HCEC 1CT (cell line): Measurements from ENCODE around the gene NLRP3.
"Not testable (repeated sequence)": the region's sequence is repeated elsewhere in the genome, so short reads cannot be mapped to it uniquely, and the experiment has no call there.

ENCODE experiments used
- DNase-seq: peaks from one replicate; pipeline ENCODE4 v3.0.0-alpha.2; 2017

The NLRP3 gene

DNA sequence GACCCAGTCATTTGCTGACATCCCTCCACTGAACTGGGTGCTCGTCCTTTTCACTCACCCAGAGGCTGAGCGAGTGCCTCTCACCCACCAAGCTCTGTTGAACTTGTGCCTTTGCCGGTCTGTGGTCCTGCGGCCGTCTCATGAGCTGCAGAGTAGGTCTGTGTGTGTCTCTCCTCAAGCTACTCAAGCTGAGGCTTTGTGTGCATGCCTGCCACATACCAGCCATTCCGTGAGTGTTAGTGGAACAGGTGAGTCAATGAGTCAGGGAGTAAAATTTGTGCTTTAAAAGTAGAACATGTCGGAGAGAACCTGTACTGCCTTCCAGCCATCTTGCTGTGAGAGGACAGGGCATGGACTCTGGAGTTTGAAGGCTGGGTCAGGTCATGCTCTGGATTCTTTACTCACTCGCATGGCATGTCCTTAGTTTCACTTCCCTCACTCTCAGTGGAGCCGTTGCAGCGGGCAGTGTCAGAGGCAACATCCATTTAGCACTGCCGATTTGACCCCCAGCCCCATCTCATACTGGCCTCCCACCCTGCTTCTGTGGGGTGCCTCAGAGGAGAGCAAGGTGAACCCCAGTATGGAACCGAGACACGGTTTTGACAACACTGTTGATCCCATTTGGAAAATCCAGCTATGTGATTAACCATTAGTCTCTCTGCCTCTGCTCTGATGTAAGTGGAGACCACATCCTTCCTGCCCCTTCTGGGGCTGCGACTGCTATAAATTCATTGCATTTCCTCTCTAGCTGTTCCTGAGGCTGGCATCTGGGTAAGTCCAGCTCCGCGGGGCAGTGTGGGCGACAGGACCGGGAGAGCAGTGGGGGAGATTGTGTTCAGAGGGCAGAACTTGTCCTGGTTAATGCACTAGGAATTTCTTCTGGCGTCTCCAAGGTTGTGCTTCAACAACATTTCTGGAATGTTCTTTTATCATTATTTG is at the start of gene NLRP3:
NLRP3 (plus strand) TSS at position 751 of the 939 bp plus-strand sequence. CDS start 2,628 bp downstream, outside the sequence.
- no peak for DNase-seq

DNA sequence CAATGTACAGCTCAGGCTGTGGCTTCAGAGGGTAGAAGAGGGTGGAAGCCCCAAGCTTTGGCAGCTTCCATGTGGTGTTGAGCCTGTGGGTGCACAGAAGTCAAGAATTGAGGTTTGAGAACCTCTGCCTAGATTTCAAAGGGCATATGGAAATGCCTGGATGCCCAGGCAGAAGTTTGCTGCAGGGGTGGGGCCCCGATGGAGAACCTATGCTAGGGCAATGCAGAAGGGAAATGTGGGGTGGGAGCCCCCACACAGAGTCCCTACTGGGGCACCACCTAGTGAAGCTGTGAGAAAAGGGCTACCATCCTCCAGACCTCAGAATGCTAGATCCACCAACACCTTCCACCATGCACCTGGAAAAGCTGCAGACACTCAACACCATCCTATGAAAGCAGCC is 49.6 kb upstream of the NLRP3 start:
- DNase-seq = not testable (repeated sequence)

DNA sequence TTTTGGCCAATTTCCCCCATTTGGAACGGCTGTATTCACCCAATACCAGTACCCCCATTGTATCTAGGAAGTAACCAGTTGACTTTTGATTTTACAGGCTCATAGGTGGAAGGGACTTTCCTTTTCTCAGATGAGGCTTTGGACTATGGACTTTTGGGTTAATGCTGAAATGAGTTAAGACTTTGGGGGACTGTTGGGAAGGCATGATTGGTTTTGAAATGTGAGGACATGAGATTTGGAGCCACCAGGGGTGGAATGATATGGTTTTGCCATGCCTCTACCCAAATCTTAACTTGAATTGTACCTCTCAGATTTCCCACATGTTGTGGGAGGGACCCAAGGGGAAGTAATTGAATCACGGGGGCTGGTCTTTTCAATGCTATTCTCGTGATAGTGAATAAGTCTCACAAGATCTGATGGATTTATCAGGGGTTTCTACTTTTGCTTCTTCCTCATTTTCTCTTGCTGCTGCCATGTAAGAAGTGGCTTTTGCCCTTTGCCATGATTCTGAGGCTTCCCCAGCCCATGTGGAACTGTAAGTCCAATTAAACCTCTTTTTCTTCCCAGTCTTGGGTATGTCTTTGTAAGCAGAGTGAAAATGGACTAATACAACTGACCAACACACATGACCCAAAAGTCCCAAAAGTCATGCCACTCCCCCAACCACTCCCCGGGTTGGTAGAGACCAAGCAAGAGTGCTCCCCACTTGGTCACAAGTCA is 48.9 kb upstream of the NLRP3 start:
- DNase-seq = no peak

DNA sequence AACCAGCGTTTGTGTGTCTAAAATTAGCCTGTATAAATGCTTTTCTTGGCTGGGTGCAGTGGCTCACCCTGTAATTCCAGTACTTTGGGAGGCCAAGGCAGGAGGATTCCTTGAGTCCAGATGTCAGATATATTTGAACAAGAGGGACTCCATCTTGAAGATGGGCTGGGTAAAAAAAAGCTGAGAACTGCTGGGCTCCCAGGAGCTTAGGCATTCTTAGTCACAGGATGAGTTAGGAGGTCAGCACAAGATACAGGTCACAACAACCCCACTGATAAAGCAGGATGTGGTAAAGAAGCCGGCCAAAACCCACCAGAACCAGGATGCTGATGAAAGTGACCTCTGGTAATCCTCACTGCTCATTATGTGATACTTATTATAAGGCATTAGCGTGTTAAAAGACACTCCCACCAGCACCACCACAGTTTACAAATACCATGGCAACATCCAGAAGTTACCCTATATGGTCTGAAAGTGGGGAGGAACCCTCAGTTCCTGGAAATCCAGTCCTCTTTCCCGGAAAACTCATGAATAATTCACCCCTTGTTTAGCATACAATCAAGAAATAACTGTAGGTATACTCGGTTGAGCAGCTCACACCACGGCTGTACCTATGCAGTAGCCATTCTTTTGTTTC is 48.1 kb upstream of the NLRP3 start:
- DNase-seq = peak; percentile 17

DNA sequence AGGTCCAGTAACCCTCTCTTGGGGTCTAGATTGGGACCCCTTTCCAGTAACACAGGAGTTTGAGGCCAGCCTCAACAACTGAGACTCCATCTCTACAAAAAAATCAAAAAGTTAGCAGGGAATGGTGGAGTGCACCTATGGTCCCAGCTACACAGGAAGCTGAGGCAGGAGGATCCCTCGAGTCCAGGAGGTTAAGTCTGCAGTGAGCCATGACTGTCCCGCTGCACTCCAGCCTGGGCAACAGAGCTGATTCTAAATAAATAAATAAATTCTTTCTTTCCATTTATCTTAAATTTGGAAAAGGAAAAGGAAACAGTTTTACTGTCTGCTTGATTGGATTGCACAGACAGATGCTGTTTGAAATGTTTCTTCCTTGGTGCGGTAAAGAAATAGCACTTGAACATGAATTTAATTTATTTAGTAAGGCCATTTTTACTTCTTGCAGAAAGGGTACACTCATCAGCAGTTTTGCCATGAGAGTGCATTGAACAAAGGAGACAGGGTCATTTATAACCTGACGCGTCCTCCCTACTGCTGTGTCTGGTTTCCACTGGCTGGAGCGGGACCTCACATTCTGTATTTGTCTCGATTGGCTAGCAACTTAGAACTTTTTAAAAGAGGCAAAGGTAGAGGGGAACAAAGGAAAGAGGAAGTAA is 47.4 kb upstream of the NLRP3 start:
- DNase-seq = no peak

DNA sequence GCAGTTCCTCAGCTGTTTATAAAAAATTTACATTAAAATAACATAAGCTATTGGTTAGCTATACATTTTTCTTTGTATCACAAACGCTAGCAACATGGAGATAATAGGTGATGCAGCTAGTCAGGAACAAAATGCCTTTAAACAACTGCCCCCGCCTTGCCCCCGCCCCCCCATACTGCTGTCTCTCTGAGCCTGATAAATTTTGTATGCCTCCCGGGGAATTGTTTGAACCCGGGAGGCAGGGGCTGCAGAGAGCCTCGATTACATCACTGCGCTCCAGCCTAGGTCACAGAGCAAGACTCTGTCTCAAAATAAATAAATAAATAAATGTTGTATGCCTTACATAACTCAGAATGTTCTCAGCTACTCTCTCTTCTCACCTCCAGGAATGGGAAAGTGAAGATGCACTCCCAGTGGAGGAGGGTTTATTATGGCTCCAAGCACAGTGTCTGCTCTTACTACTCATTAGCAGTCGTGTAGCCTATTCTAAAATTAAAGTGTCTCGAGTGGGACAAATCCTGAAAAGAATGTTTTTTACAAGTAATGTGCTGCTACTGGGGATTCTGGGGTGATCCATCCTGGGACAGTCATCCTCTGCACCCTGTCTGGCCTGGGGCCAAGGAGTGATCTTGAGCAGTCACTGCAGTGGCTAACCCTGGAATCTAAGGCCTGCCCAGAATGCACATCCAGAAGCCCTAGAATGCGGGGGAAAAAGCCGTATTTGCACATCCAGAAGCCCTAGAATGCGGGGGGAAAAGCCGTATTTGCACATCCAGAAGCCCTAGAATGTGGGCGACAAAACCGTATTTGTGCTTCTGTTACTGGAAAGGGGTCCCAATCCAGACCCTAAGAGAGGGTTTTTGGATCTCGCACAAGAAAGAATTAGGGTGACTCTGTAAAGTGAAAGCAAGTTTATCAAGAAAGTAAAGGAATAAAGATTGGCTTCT is 44.9 kb upstream of the NLRP3 start:
- no peak for DNase-seq

DNA sequence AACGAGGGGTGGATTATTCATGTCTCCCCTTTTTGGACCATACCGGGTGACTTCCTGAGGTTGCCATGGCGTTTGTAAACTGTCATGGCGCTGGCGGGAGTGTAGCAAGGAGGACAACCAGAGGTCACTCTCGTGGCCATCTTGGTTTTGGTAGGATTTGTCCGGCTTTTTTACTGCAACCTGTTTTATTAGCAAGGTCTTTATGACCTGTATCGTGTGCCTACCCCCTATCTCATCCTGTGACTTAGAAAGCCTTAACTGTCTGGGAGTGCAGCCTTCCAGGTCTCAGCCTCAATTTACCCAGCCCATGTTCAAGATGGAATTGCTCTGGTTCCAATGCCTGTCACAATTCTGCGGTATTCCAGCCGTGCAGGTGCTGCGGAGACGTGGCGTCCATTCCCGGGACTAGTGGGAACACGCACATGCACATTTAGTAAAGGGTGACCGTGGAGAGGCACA is 44.1 kb upstream of the NLRP3 start:
- no peak for DNase-seq

DNA sequence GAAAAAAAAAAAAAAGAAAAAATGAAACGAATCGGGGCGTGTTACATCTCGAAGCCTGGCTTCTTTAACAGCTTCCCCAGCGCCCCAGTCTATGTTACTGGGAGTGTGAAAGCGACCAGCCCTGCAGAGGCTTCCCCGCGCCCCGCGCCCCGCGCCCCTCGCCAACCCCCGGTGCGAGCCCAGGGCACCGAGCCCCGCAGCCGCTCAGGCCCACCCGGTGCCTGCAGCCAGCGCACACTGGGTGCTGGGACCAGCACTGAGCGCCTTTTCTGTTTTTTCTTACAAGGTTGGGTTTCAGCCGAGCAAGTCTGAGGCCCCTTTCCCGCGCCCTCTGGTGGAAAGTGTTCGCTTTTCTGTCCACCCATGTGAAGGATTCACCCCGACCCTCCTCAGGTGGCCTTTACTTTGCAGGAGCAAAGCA is 42.2 kb upstream of the NLRP3 start:
- no peak for DNase-seq

DNA sequence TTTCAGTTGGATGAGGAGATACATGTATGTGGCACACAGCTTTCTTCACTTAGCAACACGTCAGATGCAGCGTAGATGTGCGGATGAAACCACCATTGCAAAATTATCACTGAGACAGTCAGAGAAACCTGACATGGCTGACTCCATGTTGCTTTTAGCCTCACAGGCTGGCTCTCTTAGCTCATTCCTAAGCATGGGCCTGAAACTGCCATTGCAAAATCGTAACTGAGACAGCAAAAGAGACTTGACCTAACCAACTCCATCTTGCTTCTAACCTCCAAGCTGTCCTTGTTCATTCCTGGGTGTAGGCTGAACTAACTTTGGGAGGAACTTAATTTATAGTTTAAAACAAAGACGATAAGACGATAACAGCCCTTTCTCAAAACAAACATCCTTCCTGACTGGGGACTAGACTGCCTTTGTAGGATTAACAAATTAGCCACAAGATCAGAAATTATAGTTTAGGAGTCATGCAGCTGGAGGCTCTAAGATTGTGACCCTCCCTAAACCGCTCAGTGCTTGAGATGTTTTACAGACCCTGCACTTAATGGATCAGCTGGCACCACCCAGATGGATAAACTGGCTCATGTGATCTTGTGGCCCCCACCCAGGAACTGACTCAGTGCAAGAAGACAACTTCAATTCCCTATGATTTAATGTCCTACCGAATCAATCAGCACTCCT is 41.2 kb upstream of the NLRP3 start:
- DNase-seq = not testable (repeated sequence)

DNA sequence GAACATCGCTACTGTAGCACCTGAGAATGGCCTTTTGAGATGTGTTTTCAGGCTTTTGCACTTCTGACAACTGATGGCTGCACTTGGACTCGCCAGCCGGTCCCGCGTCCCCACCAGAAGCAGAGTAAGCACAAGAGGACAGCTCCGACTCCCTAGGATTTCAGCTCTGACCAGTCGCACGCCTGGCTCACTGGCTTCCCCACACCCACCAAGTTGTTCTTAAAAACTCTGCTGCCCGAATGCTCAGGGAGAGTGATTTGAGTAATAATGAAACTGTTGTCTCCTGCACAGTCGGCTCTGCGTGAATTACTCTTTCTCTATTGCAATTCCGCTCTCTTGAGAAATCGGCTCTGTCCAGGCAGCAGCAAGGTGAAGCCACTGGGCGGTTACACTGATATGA is 40.2 kb upstream of the NLRP3 start:
- no peak for DNase-seq

DNA sequence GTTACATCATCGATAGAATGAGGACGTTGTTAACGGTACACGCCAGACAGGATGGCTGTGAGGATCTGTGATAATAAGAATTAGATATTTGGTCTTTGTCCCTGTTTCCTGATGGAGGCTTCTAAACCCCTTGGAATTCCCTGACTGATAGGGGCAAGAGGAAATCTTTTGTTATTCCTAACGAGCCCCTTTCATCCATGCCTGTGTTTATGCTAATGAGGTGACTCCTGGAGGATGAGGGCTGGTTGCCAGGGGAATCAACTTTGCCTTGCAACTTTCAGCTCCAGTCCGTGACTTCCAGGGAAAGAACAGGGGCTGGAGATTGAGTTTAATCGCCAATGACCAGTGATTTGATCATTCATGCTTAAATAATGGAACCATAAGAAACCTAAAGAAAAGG is 39.3 kb upstream of the NLRP3 start:
- DNase-seq = no peak

DNA sequence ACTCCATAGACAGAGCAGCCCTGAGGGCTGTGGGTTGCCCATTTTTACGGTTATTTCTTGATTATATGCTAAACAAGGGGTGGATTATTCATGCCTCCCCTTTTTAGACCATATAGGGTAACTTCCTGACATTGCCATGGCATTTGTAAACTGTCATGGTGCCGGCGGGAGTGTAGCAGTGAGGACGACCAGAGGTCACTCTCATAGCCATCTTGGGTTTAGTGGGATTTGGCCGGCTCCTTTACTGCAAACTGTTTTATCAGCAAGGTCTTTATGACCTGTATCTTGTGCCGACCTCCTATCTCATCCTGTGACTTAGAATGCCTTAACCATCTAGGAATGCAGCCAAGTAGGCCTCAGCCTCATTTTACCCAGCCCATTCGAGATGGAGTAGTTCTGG is 38.3 kb upstream of the NLRP3 start:
- DNase-seq = not testable (repeated sequence)

DNA sequence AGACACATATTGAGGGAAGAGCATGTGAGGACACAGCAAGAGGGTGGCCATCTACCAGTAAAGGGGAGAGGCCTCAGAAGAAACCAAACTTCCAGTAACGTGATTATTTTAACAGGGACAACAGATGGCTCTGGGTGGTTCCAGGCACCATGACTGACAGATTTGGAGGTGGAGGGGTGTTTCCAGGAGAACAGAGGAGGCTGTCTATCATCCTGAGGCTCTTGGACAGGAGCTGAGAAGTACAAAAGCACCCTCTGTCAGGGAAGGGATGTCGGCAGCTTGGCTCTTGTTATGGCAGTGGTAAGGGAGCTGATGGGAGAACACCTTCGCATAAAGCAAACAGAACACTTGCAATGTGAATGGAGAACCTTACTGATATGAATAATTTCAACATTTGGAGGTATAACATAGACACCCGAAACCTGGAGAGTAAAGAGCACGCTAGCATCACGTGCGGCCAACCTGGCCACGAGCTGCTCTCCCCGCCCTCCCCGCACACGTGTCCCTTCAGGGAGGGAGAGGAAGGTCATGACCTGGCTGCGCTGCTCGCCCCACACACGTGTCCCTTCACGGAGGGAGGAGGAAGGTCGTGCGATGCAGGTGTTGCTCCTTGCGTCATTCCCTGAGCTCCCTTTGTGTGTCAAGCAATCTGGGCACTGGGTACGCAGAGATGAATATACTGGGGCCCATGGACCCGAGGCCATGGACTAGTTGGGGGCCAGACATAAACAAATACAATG is 37.5 kb upstream of the NLRP3 start:
- DNase-seq = no peak

DNA sequence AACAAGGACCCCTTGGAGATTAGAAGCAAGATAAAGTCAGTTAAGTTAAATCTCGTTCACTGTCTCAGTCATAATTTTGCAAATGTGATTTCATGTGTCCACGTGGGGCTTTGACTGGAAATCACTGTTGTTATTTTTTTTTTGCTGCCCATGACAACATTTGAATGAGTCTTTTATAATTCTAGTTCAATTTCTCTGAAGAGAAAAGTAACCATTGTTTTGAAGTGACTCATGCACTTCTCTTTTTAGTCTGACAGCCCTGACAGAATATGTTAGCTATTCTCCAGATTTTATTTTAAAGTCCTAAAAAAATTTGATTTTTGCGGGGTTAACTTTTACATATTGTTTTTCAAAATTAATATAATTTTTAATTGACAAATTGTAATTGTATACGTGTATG is 30.7 kb upstream of the NLRP3 start:
- no peak for DNase-seq

DNA sequence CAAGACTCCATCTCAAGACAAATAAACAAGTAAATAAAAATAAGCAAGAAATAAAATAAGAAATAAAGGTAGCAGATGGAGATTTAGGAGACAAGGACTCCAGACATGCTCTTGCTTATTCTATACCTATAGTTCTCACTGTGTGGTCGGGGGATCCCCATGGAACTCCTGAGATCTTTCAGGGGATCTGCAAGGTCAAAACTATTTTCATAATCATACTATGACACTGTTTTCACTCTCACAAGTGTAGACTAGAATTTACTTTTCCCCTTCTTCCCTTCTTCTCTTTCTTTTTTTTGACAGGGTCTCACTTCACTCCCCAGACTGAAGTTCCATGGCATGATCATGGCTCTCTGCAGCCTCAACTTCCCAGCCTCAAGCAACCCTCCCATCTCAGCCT is 29.8 kb upstream of the NLRP3 start:
- no peak for DNase-seq

DNA sequence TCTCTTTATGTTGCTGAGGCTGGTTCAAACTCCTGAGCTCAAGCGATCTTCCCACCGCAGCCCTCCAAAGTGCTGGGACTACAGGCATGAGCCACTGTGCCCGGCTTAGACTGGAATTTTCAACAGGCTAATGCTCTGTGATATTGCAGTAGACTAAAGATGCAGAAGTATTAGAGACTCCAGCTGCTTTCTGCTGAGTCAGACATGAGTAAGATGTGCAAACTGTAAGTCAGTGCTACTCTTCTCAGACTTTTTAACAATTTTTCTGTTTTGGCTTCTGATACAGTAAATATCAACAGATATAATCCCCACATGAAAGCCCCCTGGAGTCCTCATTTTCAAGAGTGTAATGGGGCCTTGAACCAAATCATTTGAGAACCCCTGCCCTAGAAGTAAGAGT is 29.3 kb upstream of the NLRP3 start:
- DNase-seq = peak; percentile 11

DNA sequence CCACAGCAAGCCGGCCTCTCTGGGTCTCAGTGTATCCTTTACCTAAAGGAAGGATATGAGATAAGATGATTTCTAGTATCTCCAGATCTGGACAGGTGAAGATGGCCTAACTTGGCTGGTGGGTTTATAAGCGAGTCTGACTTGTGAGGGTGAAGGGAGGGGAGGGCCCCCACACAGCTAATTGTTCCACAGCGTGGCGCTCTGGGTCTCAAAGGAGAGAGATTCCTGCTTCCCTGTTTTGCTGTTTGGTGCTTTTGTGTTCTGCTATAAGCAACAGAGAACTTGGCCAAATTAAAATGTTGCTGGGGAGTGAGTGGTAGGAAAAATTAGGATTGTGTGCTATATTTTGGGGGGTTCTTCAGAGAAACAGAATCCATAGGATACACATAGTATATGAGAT is 28.9 kb upstream of the NLRP3 start:
- no peak for DNase-seq

DNA sequence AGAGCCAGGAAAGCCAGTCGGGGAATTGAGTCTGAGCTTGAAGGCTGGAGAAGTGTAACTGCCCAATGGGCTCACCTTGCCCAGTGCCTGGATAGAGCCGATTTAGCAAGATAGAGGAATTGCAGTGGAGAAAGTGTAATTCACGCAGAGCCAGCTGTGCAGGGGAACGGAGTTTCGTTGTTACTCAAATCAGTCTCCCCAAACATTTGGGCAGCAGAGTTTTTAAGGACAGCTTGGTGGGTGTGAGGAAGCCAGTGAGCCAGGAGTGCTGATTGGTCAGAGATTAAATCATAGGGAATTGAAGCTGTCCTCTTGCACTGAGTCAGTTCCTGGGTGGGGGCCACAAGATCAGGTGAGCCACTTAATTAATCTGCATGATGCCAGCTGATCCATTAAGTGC is 28.4 kb upstream of the NLRP3 start:
- DNase-seq = no peak

DNA sequence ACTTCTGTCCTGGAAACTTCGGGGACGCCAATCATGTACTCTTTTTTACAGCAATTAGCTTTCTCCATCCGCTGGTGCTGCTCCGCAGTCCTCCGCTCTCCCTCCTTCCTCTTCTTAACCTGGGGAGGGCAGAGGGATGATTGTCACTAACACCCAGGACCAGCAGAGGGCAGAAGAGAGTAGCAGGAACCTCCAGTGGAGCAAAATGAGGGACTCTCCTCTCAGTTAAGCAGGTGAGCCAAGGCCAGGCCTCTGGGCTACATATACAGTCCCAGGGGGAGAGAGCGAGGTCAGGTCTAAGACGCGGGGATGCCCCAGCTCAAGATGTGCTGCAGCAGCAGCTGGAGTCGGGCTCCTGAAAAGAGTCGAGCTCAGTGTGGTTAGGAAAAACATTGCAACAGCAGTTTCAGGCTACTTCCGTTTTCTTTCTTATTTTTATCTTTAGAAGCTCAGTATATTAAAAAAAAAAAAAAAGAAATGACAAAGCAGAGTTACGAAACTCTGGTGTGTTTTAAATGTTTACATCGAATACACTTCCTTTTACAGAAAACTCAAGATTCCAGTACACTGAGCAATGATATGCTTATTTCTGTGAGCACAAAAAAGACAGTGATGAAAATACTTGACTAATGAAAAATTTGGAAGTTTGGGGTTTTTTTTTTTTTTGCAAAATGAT is 25.7 kb upstream of the NLRP3 start:
- peak; percentile 23 for DNase-seq

DNA sequence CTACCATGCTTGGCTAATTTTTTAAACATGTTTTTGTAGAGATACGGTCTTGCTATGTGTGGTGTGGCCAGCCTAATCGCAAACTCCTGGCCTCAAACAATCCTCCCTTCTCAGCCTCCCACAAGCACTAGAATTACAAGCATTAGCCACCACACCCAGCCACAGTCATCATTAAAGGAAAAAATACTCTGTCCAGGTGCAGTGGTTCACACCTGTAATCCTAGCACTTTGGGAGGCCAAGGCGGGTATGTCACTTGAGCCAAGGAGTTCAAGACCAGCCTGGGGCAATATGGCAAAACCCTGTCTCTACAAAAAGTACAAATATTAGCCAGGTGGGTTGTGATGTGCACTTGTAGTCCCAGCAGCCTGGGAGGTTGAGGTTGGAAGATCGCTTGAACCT is 25.0 kb upstream of the NLRP3 start:
- DNase-seq = no peak
